Kidney epithelial cell (primary cell): ENCODE results near the gene CRYGB. TPM values are rescaled to one million over a fixed set of nuclear protein-coding genes. Genes with fewer than 3 reads are reported as not detected.

Experiments
- DNase-seq: peaks from one replicate; pipeline ENCODE4 v3.0.0-alpha.2; 2010; ENCODE audit warnings: low read depth
- H3K27me3 ChIP-seq: 2 replicates; pipeline ENCODE4 v1.6.0; 2011; ENCODE audit warnings: low read length; ENCODE audit not compliant: control insufficient read depth, insufficient read depth
- H3K36me3 ChIP-seq: 2 replicates; pipeline ENCODE4 v1.5.1; 2011; ENCODE audit warnings: low read length; ENCODE audit not compliant: control insufficient read depth, insufficient read depth
- H3K4me3 ChIP-seq: 2 replicates; pipeline ENCODE4 v1.5.1; 2011; ENCODE audit warnings: low read depth, mild to moderate bottlenecking, control low read depth, low read length
- CTCF ChIP-seq: IDR thresholded peaks from 2 replicates; pipeline ENCODE4 v1.5.1; 2011; ENCODE audit warnings: mild to moderate bottlenecking, moderate library complexity, low read length, control low read depth, inconsistent platforms; ENCODE audit not compliant: insufficient read depth, poor library complexity, severe bottlenecking
- total RNA-seq: library from RNA; depleted of rRNA; stranded (reverse); fragments of >200 nt; gene quantifications from 2 replicates; pipeline ENCODE4 v1.2.3, GENCODE V29; 2015

CRYGB gene
- total RNA-seq, 1 donor from 2014 or later: not detected

GRCh38 chr2:208186893-208187292 is 40.9 kb upstream of the CRYGB start:
- H3K27me3 ChIP-seq: no peaks in the 10 kb centered on the region
- H3K36me3 ChIP-seq: no peaks in the 10 kb centered on the region
- no peak overlapping the region for H3K4me3 ChIP-seq
- DNase-seq: no peak
- TF ChIP-seq CTCF: no peak

- no peak for DNase-seq
- Histone ChIP-seq H3K4me3 (no peak overlapping the region), H3K36me3 (no peaks in the 10 kb centered on the region), H3K27me3 (no peaks in the 10 kb centered on the region)
- TF ChIP-seq CTCF: no peak
Measured at GRCh38 chr2:208186465-208186864, 40.5 kb upstream of the CRYGB start.

- DNase-seq: no peak
- no peak for TF ChIP-seq CTCF
- H3K36me3 ChIP-seq: no peaks in the 10 kb centered on the region
Measured at GRCh38 chr2:208183972-208184705, 38.2 kb upstream of the CRYGB start.

GRCh38 chr2:208183526-208183925 is 37.6 kb upstream of the CRYGB start:
- TF ChIP-seq CTCF: no peak
- Histone ChIP-seq H3K27me3 (no peaks in the 10 kb centered on the region), H3K36me3 (no peaks in the 10 kb centered on the region), H3K4me3 (no peak overlapping the region)
- no peak for DNase-seq

More at GRCh38 chr2:208183972-208184705, 38.2 kb upstream of the CRYGB start:
- Histone ChIP-seq H3K27me3 (no peaks in the 10 kb centered on the region), H3K4me3 (no peak overlapping the region)

- H3K27me3 ChIP-seq: no peaks in the 10 kb centered on the region
- H3K4me3 ChIP-seq: no peak overlapping the region
- H3K36me3 ChIP-seq: no peaks in the 10 kb centered on the region
- no peak for DNase-seq
- TF ChIP-seq CTCF: no peak
Measured at GRCh38 chr2:208182835-208183234, 36.9 kb upstream of the CRYGB start.
